Mesothelial cell of epicardium (in vitro differentiated cells): ENCODE results near the gene MST1R. TPM values are rescaled to one million over a fixed set of nuclear protein-coding genes. Genes with fewer than 3 reads are reported as not detected.

Source experiments
- DNase-seq, 2 experiments: peaks; one replicate each; pipeline ENCODE4 v3.0.0; 2021; ENCODE audit warnings: low spot score in 2 of 2; ENCODE audit not compliant: unreplicated experiment in 2 of 2
- H3K27ac Mint-ChIP-seq: 2 replicates; pipeline ENCODE4 v1.8.0; 2021; ENCODE audit warnings: mixed read lengths
- H3K27me3 Mint-ChIP-seq: 2 replicates; pipeline ENCODE4 v1.8.0; 2021; ENCODE audit warnings: low read depth, mixed read lengths
- H3K36me3 Mint-ChIP-seq: 2 replicates; pipeline ENCODE4 v1.8.0; 2021; ENCODE audit warnings: mixed read lengths
- H3K4me1 Mint-ChIP-seq: 2 replicates; pipeline ENCODE4 v1.8.0; 2021; ENCODE audit warnings: mixed read lengths
- H3K4me3 Mint-ChIP-seq: 2 replicates; pipeline ENCODE4 v1.8.0; 2021; ENCODE audit warnings: mild to moderate bottlenecking, moderate library complexity, mixed read lengths
- H3K9me3 Mint-ChIP-seq: 2 replicates; pipeline ENCODE4 v1.8.0; 2021; ENCODE audit warnings: mixed read lengths
- CTCF ChIP-seq: fragments of 200-600 bp; sonication (generic); IDR thresholded peaks from one replicate; pipeline ENCODE4 v1.5.0; 2021; ENCODE audit warnings: antibody characterized with exemption; ENCODE audit not compliant: unreplicated experiment
- total RNA-seq: library from RNA; stranded (reverse); gene quantifications from 3 replicates; pipeline ENCODE4 v1.2.1, GENCODE V29; 2021

The MST1R gene
- total RNA-seq, 1 donor from 2014 or later, result 7.0 TPM

DNA sequence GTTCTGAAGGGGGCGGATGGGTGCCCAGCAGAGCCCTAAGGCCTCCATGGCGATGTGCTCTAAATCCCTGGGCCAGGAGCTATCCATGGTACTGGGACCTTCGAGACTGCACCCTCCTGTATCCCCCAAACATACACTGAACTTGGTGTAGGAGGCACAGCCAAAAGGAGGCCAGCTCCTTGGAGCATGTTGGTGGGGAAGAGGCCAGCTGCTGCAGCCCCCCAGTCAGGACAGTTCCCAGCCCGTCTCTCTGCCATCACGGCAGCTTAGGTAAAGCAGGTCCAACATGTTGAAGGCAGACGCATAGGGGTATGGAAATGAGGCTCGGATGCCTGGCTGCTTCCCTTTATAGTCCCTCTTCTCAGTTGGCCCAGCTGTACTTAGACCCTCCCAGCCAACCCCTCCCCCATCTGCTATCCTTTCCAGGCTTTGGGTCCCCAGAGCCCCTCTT lies 35.8 kb downstream of the MST1R start:
- DNase-seq, result peak in 1 of 2 experiments; percentile 62
- TF ChIP-seq CTCF, result no peak
- H3K4me3 Mint-ChIP-seq, result no peak overlapping the region
- H3K36me3 Mint-ChIP-seq, result no peaks in the 10 kb centered on the region
- no peaks in the 10 kb centered on the region for H3K9me3 Mint-ChIP-seq
- peaks cover 88% of the 10 kb centered on the region for H3K27me3 Mint-ChIP-seq
- no peaks in the 10 kb centered on the region for H3K4me1 Mint-ChIP-seq
- no peak overlapping the region for H3K27ac Mint-ChIP-seq

DNA sequence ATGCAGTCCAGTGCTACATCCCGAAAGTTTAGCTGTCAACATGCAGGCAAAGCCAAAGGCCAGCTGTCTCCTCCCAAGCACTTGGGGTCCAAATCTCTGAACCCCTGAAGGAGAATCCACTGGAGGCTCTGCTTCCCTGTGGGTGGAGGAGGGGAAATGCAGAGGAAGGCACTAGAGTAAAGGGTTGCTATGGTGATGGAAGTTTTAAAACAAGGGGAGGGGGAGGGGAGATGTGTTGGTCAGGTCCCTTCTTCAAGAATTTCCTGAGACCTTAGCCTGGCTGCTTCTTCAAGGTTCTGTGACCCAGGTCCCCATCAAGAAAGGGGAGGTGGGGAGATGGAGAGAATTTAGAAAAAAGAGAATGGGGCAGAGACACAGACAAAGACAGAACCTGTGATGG lies 36.3 kb downstream of the MST1R start:
- no peaks in the 10 kb centered on the region for H3K36me3 Mint-ChIP-seq
- peaks cover 91% of the 10 kb centered on the region for H3K27me3 Mint-ChIP-seq
- no peak overlapping the region for H3K27ac Mint-ChIP-seq
- H3K4me1 Mint-ChIP-seq, result no peaks in the 10 kb centered on the region
- no peak for TF ChIP-seq CTCF
- DNase-seq, result no peak
- H3K4me3 Mint-ChIP-seq, result no peak overlapping the region
- no peaks in the 10 kb centered on the region for H3K9me3 Mint-ChIP-seq

DNA sequence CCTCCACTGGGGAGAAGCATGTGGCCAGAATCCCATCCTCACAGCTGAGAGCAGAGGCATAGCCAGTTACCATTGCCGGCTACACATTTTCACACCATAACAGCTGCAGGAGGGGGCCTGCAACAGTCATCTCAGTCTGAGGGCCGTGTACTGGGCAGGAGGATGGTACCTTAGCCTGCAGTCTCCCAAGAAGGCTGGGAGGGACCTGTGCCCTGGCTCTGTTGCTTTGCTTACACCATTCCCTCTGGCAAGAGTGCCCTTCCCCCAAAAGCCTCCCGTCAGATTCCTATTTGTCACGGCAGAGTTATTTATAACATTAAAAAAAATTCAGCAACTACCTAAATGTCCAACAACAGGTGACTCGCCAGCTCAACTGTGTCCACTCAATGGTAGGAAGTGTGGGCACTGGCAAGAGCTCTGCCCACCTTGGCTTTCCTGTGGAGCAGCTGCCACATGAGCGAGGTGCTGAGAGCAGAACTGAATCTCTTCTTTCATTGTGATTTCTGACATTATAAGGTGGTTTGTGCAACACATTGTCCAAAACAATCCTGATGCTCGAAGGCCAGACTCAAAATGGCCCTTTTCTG lies 38.4 kb downstream of the MST1R start:
- no peak overlapping the region for H3K4me3 Mint-ChIP-seq
- H3K4me1 Mint-ChIP-seq, result no peaks in the 10 kb centered on the region
- no peak overlapping the region for H3K27ac Mint-ChIP-seq
- no peaks in the 10 kb centered on the region for H3K9me3 Mint-ChIP-seq
- no peak for TF ChIP-seq CTCF
- DNase-seq, result no peak
- no peaks in the 10 kb centered on the region for H3K36me3 Mint-ChIP-seq
- H3K27me3 Mint-ChIP-seq, result peaks cover 78% of the 10 kb centered on the region

DNA sequence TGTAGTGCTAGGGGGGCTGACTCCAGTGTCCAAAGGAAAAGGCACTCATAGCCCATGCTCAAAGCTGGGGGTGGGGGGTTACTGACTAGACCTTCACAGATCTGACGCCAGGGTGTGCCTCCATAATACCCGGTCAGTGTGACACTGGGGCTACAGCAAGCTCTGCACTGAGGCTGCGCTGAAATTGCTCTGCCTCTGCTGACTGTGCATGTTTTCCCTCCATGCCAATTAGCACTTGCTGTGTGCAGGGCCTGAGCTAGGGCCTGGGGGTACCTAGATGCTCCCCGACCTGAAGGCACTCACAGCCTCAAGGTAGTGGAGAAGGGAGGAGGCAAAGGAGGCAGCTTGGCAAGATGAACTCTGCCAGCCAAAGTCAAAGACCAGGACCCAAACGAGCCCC lies 39.2 kb downstream of the MST1R start:
- Mint-ChIP-seq H3K4me3 (no peak overlapping the region), H3K4me1 (no peaks in the 10 kb centered on the region), H3K27ac (no peak overlapping the region), H3K9me3 (no peaks in the 10 kb centered on the region), H3K27me3 (peaks cover 73% of the 10 kb centered on the region), H3K36me3 (no peaks in the 10 kb centered on the region)
- no peak for TF ChIP-seq CTCF
- no peak for DNase-seq

DNA sequence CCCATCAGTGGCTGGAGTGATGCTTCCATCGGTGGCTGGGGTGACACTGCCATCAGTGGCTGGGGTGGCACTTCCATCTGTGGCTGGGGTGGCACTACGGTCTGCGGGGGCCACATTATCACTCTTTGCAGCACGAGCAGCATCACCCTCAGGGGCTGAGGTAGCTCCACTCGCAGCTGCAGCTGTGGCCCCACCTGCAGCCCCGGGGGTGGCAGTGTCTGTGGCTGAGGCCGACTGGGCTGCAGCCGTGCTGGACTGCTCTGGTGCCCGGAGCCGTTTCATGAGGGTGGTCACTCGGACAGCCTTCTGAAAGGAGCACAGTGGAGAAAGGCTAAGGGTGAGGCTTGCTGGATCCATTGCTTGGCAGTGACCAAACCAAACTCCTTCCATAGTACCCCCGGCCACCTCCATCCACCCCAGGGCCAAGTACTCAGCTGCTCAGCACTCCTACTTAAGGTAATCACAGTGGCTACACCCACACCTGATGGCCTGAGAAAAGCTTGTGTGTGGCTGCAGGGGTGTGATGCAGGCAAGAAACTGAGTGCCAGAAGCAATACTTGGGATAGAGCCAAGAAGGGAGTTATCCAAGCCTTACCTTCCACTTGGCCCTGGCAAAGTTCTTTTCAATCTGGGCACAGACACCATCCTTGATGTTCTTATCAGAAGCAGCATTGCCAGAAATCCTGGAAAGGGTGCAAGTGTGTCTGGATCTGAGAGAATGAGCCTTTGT lies 43.9 kb downstream of the MST1R start:
- Mint-ChIP-seq H3K27ac (no peak overlapping the region), H3K9me3 (no peaks in the 10 kb centered on the region), H3K4me3 (no peak overlapping the region), H3K36me3 (no peaks in the 10 kb centered on the region), H3K4me1 (peaks cover 13% of the 10 kb centered on the region), H3K27me3 (peaks cover 29% of the 10 kb centered on the region)
- DNase-seq, result no peak
- TF ChIP-seq CTCF, result no peak
